HG03064 (cell line): ENCODE measurements around the gene SLC34A3.
"Not testable (repeated sequence)": the region's sequence is repeated elsewhere in the genome, so short reads cannot be mapped to it uniquely, and the experiment has no call there.

Experiments used
- ATAC-seq: cut with Tn5 transposase; IDR thresholded peaks from one replicate; pipeline ENCODE4 v1.9.1; 2021; ENCODE audit warnings: low read depth; ENCODE audit not compliant: unreplicated experiment

Gene SLC34A3

DNA sequence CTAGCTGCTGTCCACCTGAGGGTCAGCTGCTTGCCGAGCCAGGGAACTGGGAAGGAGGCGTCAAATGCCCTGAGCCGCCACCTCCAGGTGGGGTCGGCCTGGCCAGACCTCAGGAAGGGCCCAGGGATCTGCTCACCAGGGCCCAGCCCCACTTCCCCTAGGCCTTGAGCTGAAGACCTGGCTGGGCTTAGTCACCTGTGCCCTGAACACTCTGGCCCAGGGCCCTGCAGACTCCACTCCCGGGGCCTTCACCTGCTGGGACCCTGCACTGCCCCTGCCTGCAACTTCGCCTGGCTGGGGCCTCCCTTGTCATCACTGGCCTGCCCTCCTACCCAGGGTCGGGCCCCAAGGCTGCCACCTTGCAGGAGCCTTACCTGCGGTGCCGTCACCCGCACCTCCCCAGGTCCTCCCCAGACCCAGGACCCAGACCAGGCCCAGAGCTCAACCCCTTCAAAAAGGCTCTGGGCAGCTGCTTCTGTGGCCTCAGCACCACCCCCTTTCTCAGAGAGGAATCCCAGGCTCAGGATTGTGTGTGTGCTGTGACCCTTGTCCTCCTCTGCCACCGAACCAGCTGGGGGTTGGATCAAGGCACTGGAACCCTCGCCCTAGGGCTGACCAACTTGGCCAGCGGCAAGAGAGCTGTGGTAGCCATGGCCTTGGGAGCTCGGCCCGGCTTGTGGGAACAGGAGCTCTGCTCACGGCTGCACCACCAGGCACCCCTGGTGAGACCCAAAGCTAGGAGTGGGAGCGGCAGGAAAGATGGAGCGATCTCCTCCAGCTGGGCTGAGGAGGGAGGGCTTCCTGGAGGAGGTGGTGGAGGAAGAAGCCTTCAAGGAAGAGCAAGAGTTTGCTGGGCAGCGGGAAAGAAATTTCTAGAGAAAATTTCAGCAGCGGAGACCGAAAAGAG lies 23.3 kb downstream of the SLC34A3 start:
- no peak for ATAC-seq

DNA sequence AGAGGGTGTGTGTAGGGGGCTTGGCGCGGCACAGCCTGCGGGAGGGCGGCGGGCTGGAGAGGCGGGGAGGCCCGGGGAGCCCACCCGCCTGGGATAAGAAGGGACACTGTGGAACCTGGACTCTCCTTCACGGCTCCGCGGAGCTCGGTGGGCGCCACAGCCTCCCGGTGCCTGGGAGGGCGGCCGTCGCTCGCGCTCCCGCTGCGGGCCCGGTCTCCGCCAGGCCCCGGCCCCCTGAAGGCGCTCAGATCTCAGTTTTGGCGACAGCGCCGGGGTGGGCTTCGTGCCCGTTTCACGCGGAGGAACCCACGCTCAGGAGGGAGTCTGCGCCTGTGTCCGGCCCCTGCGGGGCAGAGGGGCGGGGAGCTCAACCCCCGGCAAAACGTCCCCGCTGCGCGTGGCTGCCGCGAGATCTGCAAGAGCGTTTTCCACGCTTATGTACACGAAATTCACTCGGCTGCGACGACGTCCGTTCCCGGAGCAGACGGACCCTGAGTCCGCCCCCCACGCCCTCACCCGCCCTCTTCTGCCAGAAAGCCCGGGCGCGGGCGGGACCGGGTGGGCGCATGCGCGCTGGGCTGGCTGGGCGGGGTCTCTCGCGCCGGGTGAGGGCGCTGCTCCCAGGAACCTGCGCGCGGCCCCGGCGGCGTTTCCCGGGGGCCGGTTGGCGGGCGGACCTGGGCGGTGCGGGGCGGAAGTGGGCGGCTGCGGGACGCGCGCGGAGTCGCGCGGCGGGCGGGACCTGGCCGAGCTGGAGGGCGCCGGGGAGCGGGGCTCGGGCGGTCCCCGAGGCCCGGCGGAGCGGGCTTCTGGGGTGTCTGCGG lies 24.1 kb downstream of the SLC34A3 start, which contains the start of gene NELFB:
Gene NELFB, plus strand, starts transcription at position 704 of the 824 bp plus-strand sequence.
- peak; percentile 68 for ATAC-seq

DNA sequence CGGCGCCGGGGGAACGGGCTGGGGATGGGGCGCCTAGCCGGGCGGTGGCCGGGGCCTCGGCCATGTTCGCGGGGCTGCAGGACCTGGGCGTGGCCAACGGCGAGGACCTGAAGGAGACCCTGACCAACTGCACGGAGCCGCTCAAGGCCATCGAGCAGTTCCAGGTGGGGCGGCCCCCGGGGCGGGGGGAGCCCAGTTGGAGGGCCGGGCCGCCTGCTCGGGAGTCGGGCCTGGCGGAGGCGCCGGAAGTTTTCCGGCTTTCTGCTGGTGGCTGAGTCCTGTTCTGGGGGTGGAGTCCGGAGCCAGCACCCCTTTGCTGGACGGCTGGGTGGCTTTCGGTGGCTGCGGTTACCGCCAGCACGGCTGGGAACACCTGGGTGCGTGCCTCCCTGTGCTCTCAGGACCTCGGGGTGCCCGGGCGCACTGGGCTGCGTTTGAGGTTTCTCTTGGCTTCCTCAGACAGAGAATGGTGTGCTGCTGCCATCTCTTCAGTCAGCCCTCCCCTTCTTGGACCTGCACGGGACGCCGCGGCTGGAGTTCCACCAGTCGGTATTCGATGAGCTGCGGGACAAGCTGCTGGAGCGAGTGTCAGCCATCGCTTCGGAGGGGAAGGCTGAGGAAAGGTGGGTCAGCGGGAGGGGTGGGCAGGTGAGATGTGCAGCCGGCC lies 24.9 kb downstream of the SLC34A3 start:
- peak; percentile 13 for ATAC-seq

DNA sequence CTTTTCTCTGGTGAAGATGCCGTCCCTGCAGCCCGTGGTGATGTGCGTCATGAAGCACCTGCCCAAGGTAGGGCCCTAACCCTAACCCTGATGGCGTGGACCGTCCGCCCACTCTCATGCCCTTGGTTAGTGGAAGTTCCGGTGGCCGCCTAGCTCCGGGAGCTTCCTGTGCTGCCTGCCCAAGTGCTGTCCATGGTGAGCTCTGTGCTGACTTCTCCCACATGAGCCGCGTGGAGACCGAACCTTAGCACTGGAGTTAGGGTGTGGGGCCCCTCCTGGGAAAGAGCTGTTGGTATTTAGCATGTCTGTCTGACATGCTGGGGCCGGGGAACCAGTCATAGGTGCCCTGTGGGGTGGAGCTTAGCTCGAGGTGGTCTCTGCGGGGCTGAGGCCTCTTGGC lies 25.7 kb downstream of the SLC34A3 start:
- no peak for ATAC-seq

DNA sequence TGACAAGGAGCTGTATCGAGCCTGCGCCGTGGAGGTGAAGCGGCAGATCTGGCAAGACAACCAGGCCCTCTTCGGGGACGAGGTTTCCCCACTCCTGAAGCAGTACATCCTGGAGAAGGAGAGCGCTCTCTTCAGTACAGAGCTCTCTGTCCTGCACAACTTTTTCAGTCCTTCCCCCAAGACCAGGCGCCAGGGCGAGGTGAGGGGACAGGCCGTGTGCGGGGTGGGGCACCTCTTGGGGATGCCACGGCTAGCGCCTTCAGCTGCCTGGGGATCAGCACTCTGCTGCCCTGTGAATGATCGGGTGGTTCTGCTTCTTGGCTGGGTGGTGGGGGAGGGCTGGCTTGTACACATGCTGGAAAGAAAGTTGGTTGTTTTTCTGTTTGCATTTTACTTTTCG lies 26.2 kb downstream of the SLC34A3 start:
- no peak for ATAC-seq

DNA sequence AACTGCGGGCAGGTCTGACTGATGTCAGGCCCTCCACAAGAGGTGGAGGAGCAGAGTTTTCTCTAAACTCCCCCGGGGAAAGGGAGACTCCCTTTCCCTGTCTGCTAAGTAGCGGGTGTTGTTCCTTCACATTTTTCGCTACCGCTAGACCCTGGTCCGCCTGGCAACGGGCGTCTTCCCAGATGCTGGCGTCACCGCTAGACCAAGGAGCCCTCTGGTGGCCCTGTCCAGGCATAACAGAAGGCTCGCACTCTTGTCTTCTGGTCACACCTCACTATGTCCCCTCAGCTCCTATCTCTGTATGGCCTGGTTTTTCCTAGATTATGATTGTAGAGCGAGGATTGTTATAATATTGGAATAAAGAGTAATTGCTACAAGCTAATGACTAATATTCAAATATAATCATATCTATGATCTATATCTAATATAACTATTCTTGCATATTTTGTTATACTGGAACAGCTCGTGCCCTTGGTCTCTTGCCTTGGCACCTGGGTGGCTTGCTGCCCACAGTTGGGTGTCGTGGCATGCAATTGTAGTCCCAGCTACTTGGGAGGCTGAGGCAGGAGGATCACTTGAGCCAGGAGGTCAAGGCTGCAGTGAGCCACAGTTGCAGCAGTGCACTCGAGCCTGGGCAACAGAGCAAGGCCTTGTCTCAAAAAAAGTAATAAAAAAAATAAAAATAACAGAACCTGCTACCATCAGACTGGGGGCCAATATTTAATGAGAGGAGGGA lies 31.6 kb downstream of the SLC34A3 start:
- ATAC-seq = not testable (repeated sequence)

DNA sequence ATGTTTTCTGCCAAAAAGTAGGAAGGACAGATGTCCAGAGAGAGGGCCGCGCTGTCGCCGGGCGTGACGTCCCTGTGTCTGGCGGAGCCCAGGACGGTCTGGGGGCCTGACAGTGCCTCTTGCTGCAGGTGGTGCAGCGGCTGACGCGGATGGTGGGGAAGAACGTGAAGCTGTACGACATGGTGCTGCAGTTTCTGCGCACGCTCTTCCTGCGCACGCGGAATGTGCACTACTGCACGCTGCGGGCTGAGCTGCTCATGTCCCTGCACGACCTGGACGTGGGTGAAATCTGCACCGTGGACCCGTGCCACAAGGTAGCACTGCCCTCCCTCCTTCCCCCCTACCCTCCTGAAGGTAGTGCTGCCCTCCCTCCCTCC lies 32.2 kb downstream of the SLC34A3 start:
- ATAC-seq = no peak

DNA sequence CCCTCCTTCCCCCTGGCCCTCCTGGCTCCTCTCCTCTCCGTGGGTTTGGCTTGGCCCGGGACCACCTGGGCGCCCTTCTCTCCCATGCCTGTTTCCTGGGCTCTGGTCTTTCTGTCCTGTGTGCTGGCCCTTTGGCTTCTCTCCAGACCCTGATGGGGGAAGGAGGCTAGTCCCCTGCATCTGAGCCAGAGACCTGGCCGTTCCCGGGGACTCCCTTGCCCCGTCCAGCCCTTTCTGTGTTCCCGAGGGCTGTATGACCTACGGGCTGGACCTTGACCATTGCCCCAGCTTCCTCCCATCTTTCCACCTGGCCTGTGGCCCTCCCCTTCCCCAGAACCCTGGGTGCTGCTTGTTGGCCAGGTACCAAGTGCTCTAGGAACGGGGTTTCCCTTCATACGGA lies 32.8 kb downstream of the SLC34A3 start:
- no peak for ATAC-seq

DNA sequence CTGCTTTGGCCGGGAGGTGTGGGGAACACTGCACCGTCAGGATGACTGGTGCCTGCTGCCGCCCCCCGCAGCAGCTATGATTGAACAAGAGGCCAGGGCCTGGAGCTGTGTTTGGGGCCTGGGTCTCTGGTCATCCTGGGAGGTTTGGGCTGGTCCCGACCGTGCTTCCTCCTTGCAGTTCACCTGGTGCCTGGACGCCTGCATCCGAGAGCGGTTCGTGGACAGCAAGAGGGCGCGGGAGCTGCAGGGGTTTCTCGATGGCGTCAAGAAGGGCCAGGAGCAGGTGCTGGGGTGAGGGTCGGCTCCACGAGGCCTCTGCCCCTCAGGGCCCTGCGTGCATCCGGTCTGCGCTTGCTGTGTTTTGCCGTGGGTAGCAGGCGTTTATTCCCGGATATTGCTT lies 33.4 kb downstream of the SLC34A3 start:
- ATAC-seq = no peak

DNA sequence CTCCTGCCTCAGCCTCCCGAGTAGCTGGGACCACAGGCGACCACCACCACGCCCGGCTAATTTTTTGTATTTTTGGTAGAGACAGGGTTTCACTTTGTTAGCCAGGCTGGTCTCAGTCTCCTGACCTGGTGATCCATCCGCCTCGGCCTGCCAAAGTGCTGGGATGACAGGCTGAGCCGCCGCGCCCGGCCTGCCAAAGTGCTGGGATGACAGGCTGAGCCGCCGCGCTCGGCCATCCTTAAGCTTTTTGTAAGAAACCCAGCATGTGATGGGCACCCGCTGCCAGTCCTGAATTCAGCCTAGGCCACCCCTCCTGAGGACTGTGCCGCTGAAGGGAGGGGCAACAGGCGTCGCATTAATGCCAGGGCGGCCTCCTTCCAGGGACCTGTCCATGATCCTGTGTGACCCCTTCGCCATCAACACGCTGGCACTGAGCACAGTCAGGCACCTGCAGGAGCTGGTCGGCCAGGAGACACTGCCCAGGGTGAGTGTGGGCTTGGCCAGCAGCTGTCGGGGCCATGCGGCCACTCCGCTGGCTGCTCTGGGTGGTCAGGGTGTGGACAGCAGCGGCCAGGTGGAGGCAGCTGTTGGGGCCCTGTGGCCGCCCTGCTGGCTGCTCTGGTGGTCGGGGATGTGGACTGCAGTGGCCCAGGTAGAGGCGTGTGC lies 34.9 kb downstream of the SLC34A3 start:
- ATAC-seq = no peak

DNA sequence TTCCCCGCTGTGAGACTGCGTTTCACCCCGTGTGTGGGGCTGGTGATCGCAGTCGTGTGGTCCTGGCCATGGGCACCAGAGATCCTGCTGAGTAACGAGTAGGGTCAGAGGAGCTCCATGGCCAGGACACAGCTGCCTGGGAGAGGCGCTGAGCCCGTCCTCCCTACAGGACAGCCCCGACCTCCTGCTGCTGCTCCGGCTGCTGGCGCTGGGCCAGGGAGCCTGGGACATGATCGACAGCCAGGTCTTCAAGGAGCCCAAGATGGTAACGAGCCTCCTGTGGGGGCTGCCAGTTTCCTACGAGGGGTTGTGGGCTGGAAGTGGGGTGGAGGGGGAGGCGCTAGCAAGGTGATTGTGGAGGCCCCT lies 35.4 kb downstream of the SLC34A3 start:
- ATAC-seq = no peak

DNA sequence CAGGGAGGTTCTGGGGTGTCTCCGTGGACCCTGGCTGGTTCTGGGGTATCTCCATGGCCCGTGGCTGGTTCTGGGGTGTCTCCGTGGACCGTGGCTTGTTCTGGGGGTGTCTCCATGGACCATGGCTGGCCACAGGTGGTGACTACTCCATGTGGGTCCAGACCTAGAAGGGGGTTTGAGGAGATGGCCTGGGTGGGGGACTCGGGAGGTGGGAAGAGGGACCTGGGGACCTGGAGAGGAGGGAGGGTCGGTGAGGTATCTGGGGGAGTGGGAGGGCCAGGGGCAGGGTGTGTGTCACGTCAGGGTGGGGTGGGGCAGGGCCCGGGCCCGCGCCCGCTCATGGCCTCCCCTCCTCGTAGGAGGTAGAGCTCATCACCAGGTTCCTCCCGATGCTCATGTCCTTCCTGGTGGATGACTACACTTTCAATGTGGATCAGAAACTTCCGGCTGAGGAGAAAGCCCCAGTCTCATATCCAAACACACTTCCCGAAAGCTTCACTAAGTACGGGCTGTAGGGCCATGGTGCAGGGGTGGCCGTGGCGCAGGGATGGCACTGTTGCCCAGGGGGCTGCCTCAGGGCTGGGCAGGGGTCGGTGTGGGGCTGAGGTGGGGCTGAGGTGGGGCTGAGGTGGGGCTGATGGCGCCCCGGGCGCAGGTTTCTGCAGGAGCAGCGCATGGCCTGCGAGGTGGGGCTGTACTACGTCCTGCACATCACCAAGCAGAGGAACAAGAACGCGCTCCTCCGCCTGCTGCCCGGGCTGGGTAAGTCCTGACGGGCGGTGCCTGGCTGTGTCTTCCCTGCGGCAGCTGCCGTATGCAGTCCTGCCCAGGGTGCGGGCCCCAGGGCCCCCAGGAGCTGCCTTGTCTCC lies 36.1 kb downstream of the SLC34A3 start:
- no peak for ATAC-seq

DNA sequence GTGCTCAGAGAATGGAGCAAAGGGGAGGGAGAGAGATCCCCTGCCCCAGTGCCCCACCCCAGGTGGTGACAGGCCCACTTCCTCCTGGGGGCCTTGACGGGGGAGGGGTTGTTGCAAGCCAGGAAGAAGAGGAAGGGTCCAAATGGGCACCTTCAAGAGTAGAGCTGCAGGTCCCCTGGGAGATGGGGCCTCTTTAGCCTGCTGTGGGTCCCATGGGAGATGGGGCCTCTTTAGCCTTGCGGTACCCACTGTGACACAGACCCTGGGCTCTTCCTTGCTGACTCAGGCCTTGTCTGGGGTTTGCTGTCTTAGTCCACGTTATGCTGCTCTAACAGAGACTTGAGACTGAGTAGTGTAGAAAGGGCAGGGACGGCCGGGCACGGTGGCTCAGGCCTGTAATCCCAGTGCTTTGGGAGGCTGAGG lies 37.2 kb downstream of the SLC34A3 start:
- ATAC-seq = no peak

DNA sequence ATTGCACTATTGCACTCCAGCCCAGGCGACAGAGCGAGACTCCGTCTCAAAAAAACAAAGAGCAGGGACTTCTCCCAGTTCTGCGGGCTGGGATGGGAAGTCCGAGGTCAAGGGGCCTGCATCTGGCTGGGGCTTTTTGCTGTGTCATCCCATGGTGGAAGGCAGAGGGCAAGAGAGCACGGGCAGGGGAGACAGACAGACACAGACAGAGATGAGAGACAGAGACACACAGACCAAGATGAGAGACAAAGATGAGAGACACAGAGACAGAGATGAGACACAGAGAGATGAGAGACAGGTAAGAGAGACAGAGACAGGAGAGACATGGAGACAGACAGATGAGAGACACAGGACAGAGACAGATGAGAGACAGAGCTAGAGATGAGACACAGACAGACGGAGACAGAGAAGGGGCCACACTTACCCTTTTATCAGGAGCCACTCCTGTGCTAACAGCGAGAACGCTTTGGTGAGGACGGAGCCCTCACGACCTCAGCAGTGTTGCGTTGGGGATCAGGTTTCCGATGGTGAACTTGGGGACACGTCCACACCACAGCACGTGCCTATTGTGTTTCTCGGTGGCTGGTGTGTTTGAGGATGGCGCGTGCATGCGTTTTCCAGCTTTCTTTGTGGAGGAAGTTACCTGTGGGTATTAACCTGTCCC lies 38.0 kb downstream of the SLC34A3 start:
- ATAC-seq = no peak

DNA sequence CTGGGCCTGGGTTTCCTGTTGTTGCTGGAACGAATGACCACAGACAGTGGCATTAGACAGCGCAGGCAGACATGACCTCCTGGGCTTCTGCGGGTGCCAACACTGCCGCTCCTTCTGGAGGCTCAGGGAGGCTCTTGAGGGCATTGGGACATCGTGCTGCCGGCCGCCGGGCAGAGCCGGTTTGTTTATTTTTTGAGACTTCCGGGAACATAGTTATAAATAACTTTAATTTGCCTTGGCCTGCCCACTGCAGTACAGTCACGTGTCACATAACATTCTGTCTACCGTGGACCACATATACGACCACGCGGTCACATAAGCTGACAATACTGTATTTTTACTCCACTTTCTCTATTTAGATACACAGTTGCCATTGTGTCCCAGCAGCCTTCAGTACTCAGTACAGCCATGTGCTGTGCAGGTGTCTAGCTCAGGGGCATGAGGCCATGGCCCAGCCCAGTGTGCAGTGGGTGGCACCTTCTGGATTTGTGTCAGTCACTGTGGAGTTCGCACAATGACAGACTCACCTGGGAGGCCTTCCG lies 38.6 kb downstream of the SLC34A3 start:
- no peak for ATAC-seq

DNA sequence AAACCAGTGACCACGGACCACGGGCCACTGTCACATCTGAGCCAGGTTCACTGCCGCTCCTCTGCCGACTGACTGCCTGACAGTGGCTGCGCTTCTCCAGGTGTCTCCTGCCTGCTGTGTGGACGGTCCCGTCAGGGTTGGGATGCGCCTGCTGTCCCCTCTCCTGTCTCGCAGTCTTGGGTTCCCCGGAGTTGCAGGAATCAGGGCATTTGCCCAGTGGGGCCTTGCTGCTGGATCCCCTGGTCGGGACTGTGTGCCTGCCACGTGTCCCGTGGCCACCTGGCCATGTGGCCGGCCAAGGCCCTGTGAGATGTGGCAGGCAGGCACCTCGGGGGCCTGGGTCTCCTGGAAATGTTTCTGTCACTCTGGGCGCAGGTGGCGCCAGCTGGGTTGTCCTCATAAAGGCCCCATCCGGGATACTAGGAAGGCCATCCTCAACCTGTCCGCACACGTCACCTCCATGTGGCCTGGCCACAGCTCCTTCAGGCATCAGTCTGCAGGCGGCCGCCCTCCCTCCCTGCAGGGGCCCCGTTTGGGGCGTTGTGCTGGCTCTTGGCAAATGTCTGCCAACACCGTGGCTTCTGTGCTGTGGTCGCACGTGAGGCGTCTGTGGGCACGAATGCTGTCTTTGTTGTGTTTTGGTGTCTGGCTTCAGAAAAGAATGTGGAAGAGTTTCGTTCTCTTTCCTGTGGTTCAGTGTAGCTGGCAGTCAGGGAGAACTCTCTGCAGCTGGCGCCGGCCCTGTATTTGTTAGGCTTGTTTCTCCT lies 40.4 kb downstream of the SLC34A3 start:
- ATAC-seq = no peak

DNA sequence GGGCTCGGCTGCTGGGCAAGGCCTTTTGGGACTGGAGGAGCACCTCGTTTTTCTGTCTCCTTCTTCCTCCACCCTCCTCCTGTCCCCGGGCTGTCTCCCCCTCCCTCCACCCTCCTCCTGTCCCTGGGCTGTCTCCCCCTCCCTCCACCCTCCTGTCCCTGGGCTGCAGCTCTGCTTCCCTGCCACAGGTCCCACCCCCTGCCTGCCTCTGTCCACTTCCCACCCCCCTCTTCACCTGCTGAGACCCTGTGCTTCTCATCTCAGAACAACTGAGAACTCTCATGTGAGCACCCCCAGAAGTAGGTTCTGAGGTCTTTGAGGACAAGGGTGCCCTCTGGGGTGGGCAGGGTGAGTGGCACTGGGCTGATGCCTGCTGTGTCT lies 41.0 kb downstream of the SLC34A3 start:
- no peak for ATAC-seq
